NCI-H2029 treated with DMSO at 0.1 percent for 48 hours (cell line): ENCODE data around the gene GOLGA8B.
"Not testable (repeated sequence)": the region's sequence is repeated elsewhere in the genome, so short reads cannot be mapped to it uniquely, and the experiment has no call there.

Experiments
- DNase-seq: peaks from one replicate; lab custom pipeline; 2025; lab: John Stamatoyannopoulos, UW

Gene GOLGA8B

GRCh38 chr15:34597316-34597715 is 13.9 kb upstream of the GOLGA8B start:
- no peak for DNase-seq

GRCh38 chr15:34594361-34594760 is 10.9 kb upstream of the GOLGA8B start:
- DNase-seq = no peak

- DNase-seq = no peak
Measured at GRCh38 chr15:34591306-34591705, 7.9 kb upstream of the GOLGA8B start.

- DNase-seq = no peak
Measured at GRCh38 chr15:34588046-34588674, 4.7 kb upstream of the GOLGA8B start.

GRCh38 chr15:34585966-34586365 is 2.5 kb upstream of the GOLGA8B start:
- not testable (repeated sequence) for DNase-seq

GRCh38 chr15:34584996-34585395 is 1.5 kb upstream of the GOLGA8B start:
- DNase-seq = no peak

- no peak for DNase-seq
Measured at GRCh38 chr15:34584330-34584668, 848 bp upstream of the GOLGA8B start.

GRCh38 chr15:34582461-34583371 is 735 bp downstream of the GOLGA8B start:
- DNase-seq = no peak

- not testable (repeated sequence) for DNase-seq
Measured at GRCh38 chr15:34581687-34582460, 1.6 kb downstream of the GOLGA8B start.

GRCh38 chr15:34581043-34581365 is 2.4 kb downstream of the GOLGA8B start:
- no peak for DNase-seq

GRCh38 chr15:34580251-34581042 is 3.0 kb downstream of the GOLGA8B start:
- not testable (repeated sequence) for DNase-seq

GRCh38 chr15:34578283-34578674 is 5.2 kb downstream of the GOLGA8B start:
- DNase-seq = no peak

GRCh38 chr15:34577658-34578282 is 5.7 kb downstream of the GOLGA8B start:
- not testable (repeated sequence) for DNase-seq

- not testable (repeated sequence) for DNase-seq
Measured at GRCh38 chr15:34575035-34575434, 8.4 kb downstream of the GOLGA8B start.

- not testable (repeated sequence) for DNase-seq
Measured at GRCh38 chr15:34572921-34573320, 10.5 kb downstream of the GOLGA8B start.

GRCh38 chr15:34572019-34572641 is 11.3 kb downstream of the GOLGA8B start:
- DNase-seq = not testable (repeated sequence)

GRCh38 chr15:34569670-34570396 is 13.6 kb downstream of the GOLGA8B start:
- not testable (repeated sequence) for DNase-seq

- not testable (repeated sequence) for DNase-seq
Measured at GRCh38 chr15:34567174-34567573, 16.3 kb downstream of the GOLGA8B start.

- DNase-seq = not testable (repeated sequence)
Measured at GRCh38 chr15:34564711-34565110, 18.7 kb downstream of the GOLGA8B start.

- not testable (repeated sequence) for DNase-seq
Measured at GRCh38 chr15:34560814-34561213, 22.6 kb downstream of the GOLGA8B start.
